Uterus (tissue), 4 donors: ENCODE results near the gene OR7D2. TPM values are rescaled to one million over a fixed set of nuclear protein-coding genes. Genes with fewer than 3 reads are reported as not detected.

Experiments
- DNase-seq, 2 donors: peaks; one replicate each; pipeline ENCODE4 v3.0.0-alpha.2; 2019 to 2020
- H3K27ac ChIP-seq, 2 donors: fragments of 200-600 bp; sonication (generic); 1 replicate in 1 of 2; 2 replicates in 1 of 2; pipeline ENCODE4 v1.5.1; 2016 to 2018
- H3K27me3 ChIP-seq, 2 donors: fragments of 200-600 bp; sonication (generic); one replicate each; pipeline ENCODE4 v1.5.1; 2018 to 2019; ENCODE audit warnings: control low read depth in 1 of 2
- H3K36me3 ChIP-seq, 2 donors: fragments of 200-600 bp; sonication (generic); one replicate each; pipeline ENCODE4 v1.5.1; 2019; ENCODE audit warnings: control low read depth in 1 of 2
- H3K4me1 ChIP-seq, 2 donors: fragments of 200-600 bp; sonication (generic); one replicate each; pipeline ENCODE4 v1.5.1; 2018 to 2019; ENCODE audit warnings: control low read depth in 1 of 2
- H3K4me3 ChIP-seq, 2 donors: fragments of 200-600 bp; sonication (generic); 1 replicate in 1 of 2; 2 replicates in 1 of 2; pipeline ENCODE4 v1.5.1; 2018 to 2019; ENCODE audit warnings: mild to moderate bottlenecking in 1 of 2
- H3K9me3 ChIP-seq, 2 donors: fragments of 200-600 bp; sonication (generic); one replicate each; pipeline ENCODE4 v1.5.1; 2019; ENCODE audit warnings: control low read depth in 1 of 2
- POLR2A ChIP-seq, 2 donors: fragments of 450-650 bp; IDR thresholded peaks; one replicate each; pipeline ENCODE4 v1.6.1; 2016; ENCODE audit warnings: antibody characterized with exemption in 2 of 2, mild to moderate bottlenecking in 1 of 2, moderate library complexity in 1 of 2
- intact Hi-C: fragments of 100-400 bp; cut with DNase I; formaldehyde crosslinking; loops from one replicate; pipeline ENCODE4 v1.15.1; 2023; ENCODE audit warnings: low total_unique reads
- total RNA-seq, 4 donors: library from RNA; depleted of rRNA in 3 of 4; stranded (reverse); fragments of >200 nt in 3 of 4; gene quantifications; one replicate each; pipeline versions ENCODE4 v1.1.0 to v1.2.4, GENCODE V29; 2014 to 2023
- TF ChIP-seq, protein P1 (sequence below), 4 experiments: fragments of 200-600 bp in 2 of 4; fragments of 450-650 bp in 2 of 4; sonication (generic) in 2 of 4; IDR thresholded peaks; one replicate each; pipeline ENCODE4 v1.5.1; 2016 to 2019; ENCODE audit warnings: antibody characterized with exemption in 4 of 4, mild to moderate bottlenecking in 2 of 4, moderate library complexity in 1 of 4
- donor health status: DM: yes; HTN: yes; CAD: no.

Gene OR7D2
- total RNA-seq, 4 donors from 2014 or later: not detected

DNA sequence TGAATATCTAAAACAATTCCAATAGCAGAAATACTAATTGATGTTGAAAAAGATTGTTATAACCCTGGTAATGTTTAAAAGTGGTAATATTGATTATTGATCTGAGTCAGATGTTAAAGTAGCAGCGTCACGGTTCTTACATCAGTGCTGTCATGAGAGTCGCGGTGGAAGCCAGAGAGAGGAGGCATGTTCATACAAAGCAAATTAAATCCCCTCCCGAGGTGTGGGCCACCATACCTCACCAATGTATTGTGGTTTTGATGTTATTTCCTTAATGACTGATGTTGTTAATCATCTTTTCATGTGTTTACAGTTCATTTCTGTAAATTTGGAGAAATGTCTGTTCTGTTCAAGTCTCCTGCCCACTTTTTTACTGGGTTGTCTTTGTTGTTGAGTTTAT lies 27.4 kb upstream of the OR7D2 start:
- Histone ChIP-seq H3K36me3 (no peaks in the 10 kb centered on the region), H3K9me3 (peaks cover 0 to 12% of the 10 kb centered on the region in 2 donors)
- intact Hi-C loops: no loop called here

DNA sequence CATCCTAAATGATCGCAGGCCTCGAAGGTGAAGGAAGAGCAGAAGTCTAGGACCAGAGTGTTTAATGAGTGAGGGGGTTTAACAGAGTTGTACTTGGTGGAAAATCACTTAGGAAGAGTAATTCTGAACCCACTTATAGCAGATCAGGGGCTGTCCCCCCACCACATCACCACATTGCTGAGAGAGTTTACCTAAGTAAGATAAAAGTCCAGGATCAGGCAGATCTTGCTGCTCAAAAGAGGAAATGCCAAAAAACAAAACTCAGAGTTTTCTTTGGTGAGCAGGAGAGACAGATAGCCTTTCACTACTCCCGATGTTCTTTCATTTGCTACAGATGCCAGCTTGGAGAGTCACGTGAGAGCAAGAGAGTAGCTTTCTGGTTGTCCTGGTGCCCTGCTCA lies 23.2 kb upstream of the OR7D2 start:
- H3K27ac ChIP-seq: no peak overlapping the region
- H3K9me3 ChIP-seq: peaks cover 0 to 19% of the 10 kb centered on the region in 2 donors
- no peak overlapping the region for H3K4me3 ChIP-seq
- no peaks in the 10 kb centered on the region for H3K4me1 ChIP-seq
- intact Hi-C loops: no loop called here
- H3K36me3 ChIP-seq: no peaks in the 10 kb centered on the region
- TF ChIP-seq, protein P1, sequence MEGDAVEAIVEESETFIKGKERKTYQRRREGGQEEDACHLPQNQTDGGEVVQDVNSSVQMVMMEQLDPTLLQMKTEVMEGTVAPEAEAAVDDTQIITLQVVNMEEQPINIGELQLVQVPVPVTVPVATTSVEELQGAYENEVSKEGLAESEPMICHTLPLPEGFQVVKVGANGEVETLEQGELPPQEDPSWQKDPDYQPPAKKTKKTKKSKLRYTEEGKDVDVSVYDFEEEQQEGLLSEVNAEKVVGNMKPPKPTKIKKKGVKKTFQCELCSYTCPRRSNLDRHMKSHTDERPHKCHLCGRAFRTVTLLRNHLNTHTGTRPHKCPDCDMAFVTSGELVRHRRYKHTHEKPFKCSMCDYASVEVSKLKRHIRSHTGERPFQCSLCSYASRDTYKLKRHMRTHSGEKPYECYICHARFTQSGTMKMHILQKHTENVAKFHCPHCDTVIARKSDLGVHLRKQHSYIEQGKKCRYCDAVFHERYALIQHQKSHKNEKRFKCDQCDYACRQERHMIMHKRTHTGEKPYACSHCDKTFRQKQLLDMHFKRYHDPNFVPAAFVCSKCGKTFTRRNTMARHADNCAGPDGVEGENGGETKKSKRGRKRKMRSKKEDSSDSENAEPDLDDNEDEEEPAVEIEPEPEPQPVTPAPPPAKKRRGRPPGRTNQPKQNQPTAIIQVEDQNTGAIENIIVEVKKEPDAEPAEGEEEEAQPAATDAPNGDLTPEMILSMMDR (IDR thresholded peaks at IDR 0.05): no peak
- TF ChIP-seq POLR2A (IDR thresholded peaks at IDR 0.05): no peak
- no peak for DNase-seq
- H3K27me3 ChIP-seq: no peaks in the 10 kb centered on the region

More for the DNA sequence above, 27.4 kb upstream of the OR7D2 start:
- TF ChIP-seq, protein P1 (IDR thresholded peaks at IDR 0.05): no peak
- no peak for TF ChIP-seq POLR2A (IDR thresholded peaks at IDR 0.05)
- no peak overlapping the region for H3K27ac ChIP-seq
- no peaks in the 10 kb centered on the region for H3K4me1 ChIP-seq
- DNase-seq: no peak
- H3K27me3 ChIP-seq: no peaks in the 10 kb centered on the region
- no peak overlapping the region for H3K4me3 ChIP-seq

DNA sequence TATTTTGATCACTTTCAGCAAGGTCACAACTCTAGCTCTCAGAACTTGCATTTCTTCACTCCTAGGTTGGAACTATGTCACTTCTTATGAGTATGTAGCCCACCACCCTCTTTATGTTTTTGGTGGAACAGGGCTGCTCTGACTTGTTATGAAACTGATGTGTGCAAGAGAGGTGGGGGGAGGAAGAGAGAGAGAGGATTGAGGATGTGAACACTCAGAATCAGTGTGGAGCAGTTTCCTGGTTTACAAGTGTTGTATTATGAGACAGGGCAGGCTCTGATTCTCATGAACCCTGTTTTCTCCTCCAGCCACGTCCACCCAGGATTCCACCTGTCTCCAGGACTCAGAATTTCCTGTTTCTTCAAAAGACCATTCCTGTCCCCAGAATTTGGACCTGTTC lies 22.5 kb upstream of the OR7D2 start:
- H3K4me1 ChIP-seq: no peaks in the 10 kb centered on the region
- TF ChIP-seq, protein P1 (IDR thresholded peaks at IDR 0.05): no peak
- no peak for TF ChIP-seq POLR2A (IDR thresholded peaks at IDR 0.05)
- no peaks in the 10 kb centered on the region for H3K27me3 ChIP-seq
- H3K27ac ChIP-seq: no peak overlapping the region
- peaks cover 0 to 20% of the 10 kb centered on the region in 2 donors for H3K9me3 ChIP-seq
- DNase-seq: no peak
- H3K36me3 ChIP-seq: no peaks in the 10 kb centered on the region
- intact Hi-C loops: no loop called here
- no peak overlapping the region for H3K4me3 ChIP-seq

DNA sequence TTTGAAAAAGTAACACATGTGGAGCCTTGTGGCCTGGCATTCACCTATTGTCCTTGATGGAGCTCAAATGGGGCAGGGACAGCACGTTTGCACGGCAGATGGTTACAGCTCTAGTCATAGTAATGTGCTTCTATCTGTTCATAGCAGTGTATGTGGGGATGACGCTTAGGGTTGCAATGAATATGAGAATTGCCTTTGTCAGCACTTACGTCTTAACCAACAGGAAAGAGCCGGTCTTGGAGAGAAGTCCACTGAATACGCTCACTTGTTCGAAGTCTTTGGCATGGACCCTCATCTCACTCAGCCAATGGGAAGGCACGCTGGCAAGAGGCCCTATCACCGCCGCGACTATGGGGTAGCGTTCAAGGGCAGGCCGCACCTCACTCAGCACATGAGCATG lies 18.9 kb upstream of the OR7D2 start:
- Histone ChIP-seq H3K4me3 (no peak overlapping the region), H3K27me3 (no peaks in the 10 kb centered on the region), H3K9me3 (peaks cover 0 to 26% of the 10 kb centered on the region in 2 donors), H3K4me1 (no peaks in the 10 kb centered on the region), H3K27ac (no peak overlapping the region), H3K36me3 (no peaks in the 10 kb centered on the region)
- intact Hi-C loops: no loop called here
- no peak for DNase-seq
- TF ChIP-seq, protein P1 (IDR thresholded peaks at IDR 0.05): no peak
- TF ChIP-seq POLR2A (IDR thresholded peaks at IDR 0.05): no peak

DNA sequence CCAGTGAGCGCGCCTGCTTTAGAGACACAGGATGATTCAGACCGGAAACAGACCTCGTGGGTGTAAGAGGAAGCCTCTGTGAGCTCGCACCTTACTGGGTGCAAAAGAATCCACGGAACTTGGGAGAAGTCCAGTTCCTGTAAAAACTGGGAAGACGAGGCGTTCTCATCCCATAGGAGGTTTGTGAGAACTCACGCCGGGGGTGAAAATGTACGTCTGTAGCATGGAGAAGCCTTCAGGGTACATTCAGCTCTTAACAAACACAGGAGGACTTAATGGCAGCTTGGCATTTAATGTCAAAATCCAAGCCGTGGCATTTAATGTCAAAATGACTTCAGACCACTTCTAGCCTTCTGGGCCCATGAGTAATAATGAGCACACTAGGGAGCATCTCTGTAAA lies 17.4 kb upstream of the OR7D2 start:
- Histone ChIP-seq H3K9me3 (peaks cover 0 to 20% of the 10 kb centered on the region in 2 donors), H3K36me3 (no peaks in the 10 kb centered on the region), H3K27ac (no peak overlapping the region), H3K4me1 (no peaks in the 10 kb centered on the region), H3K27me3 (no peaks in the 10 kb centered on the region), H3K4me3 (no peak overlapping the region)
- intact Hi-C loops: no loop called here
- DNase-seq: no peak
- TF ChIP-seq, protein P1 (IDR thresholded peaks at IDR 0.05): no peak
- TF ChIP-seq POLR2A (IDR thresholded peaks at IDR 0.05): no peak
